Muscle of leg (tissue), 16 donors: ENCODE data around the gene RRN3. TPM values are rescaled to one million over a fixed set of nuclear protein-coding genes. Genes with fewer than 3 reads are reported as not detected.
A peak's percentile ranks its signal among the peaks of the same experiment; 100 is the strongest.
"Not testable (repeated sequence)": the region's sequence is repeated elsewhere in the genome, so short reads cannot be mapped to it uniquely, and the experiment has no call there.

Experiments used
- DNase-seq: peaks from one replicate; pipeline ENCODE4 v3.0.0; 2013
- H3K27ac ChIP-seq: one replicate; pipeline ENCODE4 v1.5.1; 2013; ENCODE audit warnings: mild to moderate bottlenecking, low read length, control low read depth
- H3K27me3 ChIP-seq: one replicate; pipeline ENCODE4 v1.6.1; 2013; ENCODE audit warnings: low read length; ENCODE audit not compliant: control insufficient read depth, insufficient read depth
- H3K36me3 ChIP-seq: one replicate; pipeline ENCODE4 v1.6.1; 2013; ENCODE audit warnings: low read length; ENCODE audit not compliant: control insufficient read depth, insufficient read depth
- H3K4me1 ChIP-seq: one replicate; pipeline ENCODE4 v1.6.1; 2013; ENCODE audit warnings: low read length; ENCODE audit not compliant: control insufficient read depth, insufficient read depth
- H3K4me3 ChIP-seq: one replicate; pipeline ENCODE4 v1.5.1; 2013; ENCODE audit warnings: low read length, control low read depth
- H3K9me3 ChIP-seq: replicated peaks from 2 replicates; pipeline ENCODE4 v1.6.1; 2013; ENCODE audit warnings: low read depth, low read length; ENCODE audit not compliant: control insufficient read depth
- WGBS: methylation state at CpG from one replicate; pipeline ENCODE4 v1.1.5; 2013; ENCODE audit warnings: missing lambda C conversion rate; ENCODE audit not compliant: insufficient coverage; 5-methylcytosine and 5-hydroxymethylcytosine counted together
- long read RNA-seq, 11 donors: transcript quantifications; one replicate each; lab custom pipeline, GENCODE V29; 2026
- polyA plus RNA-seq, 8 donors: library from polyadenylated mRNA; unstranded; fragments of 120-200 nt; gene quantifications; one replicate each; pipeline versions ENCODE4 v1.2.1 to v1.2.3, GENCODE V29; 2013; ENCODE audit warnings: inconsistent platforms in 1 of 8, low replicate concordance in 1 of 8; ENCODE audit not compliant: insufficient read length in 8 of 8, insufficient read depth in 1 of 8
- total RNA-seq: library from RNA; stranded (reverse); fragments of 120-200 nt; gene quantifications from one replicate; pipeline ENCODE4 v1.2.4, GENCODE V29; 2013

Gene RRN3, protein sequence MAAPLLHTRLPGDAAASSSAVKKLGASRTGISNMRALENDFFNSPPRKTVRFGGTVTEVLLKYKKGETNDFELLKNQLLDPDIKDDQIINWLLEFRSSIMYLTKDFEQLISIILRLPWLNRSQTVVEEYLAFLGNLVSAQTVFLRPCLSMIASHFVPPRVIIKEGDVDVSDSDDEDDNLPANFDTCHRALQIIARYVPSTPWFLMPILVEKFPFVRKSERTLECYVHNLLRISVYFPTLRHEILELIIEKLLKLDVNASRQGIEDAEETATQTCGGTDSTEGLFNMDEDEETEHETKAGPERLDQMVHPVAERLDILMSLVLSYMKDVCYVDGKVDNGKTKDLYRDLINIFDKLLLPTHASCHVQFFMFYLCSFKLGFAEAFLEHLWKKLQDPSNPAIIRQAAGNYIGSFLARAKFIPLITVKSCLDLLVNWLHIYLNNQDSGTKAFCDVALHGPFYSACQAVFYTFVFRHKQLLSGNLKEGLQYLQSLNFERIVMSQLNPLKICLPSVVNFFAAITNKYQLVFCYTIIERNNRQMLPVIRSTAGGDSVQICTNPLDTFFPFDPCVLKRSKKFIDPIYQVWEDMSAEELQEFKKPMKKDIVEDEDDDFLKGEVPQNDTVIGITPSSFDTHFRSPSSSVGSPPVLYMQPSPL
- 33.1 TPM for total RNA-seq
- 10 to 100 TPM; 24.8 to 31.1 (median 26.6) TPM for polyA plus RNA-seq
- long read RNA-seq, donor 1, partial matches to known transcripts = 0 of 3 reads
- long read RNA-seq, donor 1, other reads (novel, unspliced or antisense) = 0 of 3 reads
- long read RNA-seq, donor 2, partial matches to known transcripts = 0 of 2 reads
- long read RNA-seq, donor 2, other reads (novel, unspliced or antisense) = 0 of 2 reads
- long read RNA-seq, donor 3, partial matches to known transcripts = 0 of 4 reads
- long read RNA-seq, donor 3, other reads (novel, unspliced or antisense) = 0 of 4 reads
- long read RNA-seq, donor 4, partial matches to known transcripts = 0 of 1 reads
- long read RNA-seq, donor 4, other reads (novel, unspliced or antisense) = 0 of 1 reads
- long read RNA-seq, donor 5, transcript RRN3-201 (18 exons, 3,762 nt) = major isoform, 12 of 15 reads
- long read RNA-seq, donor 5, partial matches to known transcripts = 0 of 15 reads
- long read RNA-seq, donor 5, other reads (novel, unspliced or antisense) = 0 of 15 reads
- long read RNA-seq, donor 6, transcript RRN3-201 (18 exons, 3,762 nt) = major isoform, 7 of 15 reads
- long read RNA-seq, donor 6, partial matches to known transcripts = 0 of 15 reads
- long read RNA-seq, donor 6, other reads (novel, unspliced or antisense) = 7 of 15 reads
- long read RNA-seq, donor 7, transcript RRN3-201 (18 exons, 3,762 nt) = major isoform, 5 of 7 reads
- long read RNA-seq, donor 7, partial matches to known transcripts = 0 of 7 reads
- long read RNA-seq, donor 7, other reads (novel, unspliced or antisense) = 0 of 7 reads
- long read RNA-seq, donor 8, transcript RRN3-201 (18 exons, 3,762 nt) = major isoform, 5 of 23 reads
- long read RNA-seq, donor 8, partial matches to known transcripts = 6 of 23 reads
- long read RNA-seq, donor 8, other reads (novel, unspliced or antisense) = 11 of 23 reads
- long read RNA-seq, donor 9, partial matches to known transcripts = 0 of 1 reads
- long read RNA-seq, donor 9, other reads (novel, unspliced or antisense) = 0 of 1 reads
- long read RNA-seq, donor 10, partial matches to known transcripts = 0 of 4 reads
- long read RNA-seq, donor 10, other reads (novel, unspliced or antisense) = 0 of 4 reads
- long read RNA-seq, donor 11, partial matches to known transcripts = 41 of 42 reads
- long read RNA-seq, donor 11, other reads (novel, unspliced or antisense) = 0 of 42 reads

DNA sequence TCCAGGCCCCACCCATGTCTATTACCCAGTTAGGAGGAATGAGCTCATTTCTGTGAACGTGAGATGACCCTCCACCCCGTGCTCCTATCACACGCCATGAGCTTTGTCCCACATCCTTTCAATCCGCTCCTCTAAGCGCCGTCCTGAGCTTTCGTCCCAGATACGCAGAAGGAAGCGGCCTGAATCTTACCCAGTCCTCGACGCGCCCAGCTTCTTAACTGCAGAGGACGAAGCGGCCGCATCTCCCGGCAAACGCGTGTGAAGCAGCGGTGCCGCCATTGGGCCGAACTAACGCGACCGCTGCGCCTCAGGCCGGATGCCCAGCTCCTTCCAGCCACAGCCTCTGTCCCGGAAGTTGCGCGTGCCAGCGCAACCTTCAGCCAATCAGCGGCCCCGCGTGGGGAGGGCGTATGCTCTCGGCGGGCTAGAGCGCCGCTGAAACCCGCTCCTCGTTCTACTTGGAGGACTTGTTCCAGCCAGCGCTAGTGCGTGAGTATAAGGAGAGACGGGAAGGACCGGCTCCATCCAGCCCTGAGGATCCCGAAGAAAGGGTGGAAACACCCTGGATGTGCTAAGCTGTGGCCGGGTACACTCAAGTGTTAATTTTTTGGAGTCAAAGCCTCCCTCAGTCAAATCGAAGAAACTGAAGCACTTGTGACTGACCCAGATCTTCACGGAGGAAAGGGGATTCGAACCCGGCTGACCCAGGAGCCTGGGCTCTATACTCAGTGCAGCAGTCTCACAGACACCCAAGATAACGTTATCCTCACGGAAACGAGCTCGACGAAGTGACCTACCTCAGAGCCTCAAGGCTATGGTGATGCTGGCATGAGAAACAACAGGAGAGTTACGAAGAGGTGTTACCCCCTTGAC lies at the start of gene RRN3:
Gene RRN3 (minus strand): TSS at position 318 of the 873 bp plus-strand sequence. CDS start 39 bp downstream, at position 279.
- 0% methylated on average over 37 of the region's 56 CpGs for WGBS
- peak; percentile 97 for DNase-seq
- H3K27me3 ChIP-seq = not testable (repeated sequence)

GRCh38 chr16:15143601-15144091 lies 49.6 kb upstream of the RRN3 start:
- not testable (repeated sequence) for H3K4me3 ChIP-seq, H3K9me3 ChIP-seq, H3K27me3 ChIP-seq, H3K36me3 ChIP-seq
- WGBS = 15% methylated on average over 17 of the region's 26 CpGs
- peak; percentile 16 for DNase-seq
- Histone ChIP-seq H3K4me1 (peaks cover 59% of the 10 kb centered on the region), H3K27ac (peak overlapping the region; percentile 83)

More for the DNA sequence above, at the start of gene RRN3:
- not testable (repeated sequence) for H3K4me1 ChIP-seq, H3K9me3 ChIP-seq, H3K36me3 ChIP-seq
- Histone ChIP-seq H3K4me3 (peak within 1 kb of the TSS; percentile 54), H3K27ac (peak within 1 kb of the TSS; percentile 72)

- WGBS = 70% methylated on average over 2 of the region's 26 CpGs
- DNase-seq, H3K36me3 ChIP-seq, H3K4me3 ChIP-seq, H3K9me3 ChIP-seq, H3K27me3 ChIP-seq: not testable (repeated sequence)
- peaks cover 59% of the 10 kb centered on the region for H3K4me1 ChIP-seq
- peak overlapping the region; percentile 83 for H3K27ac ChIP-seq
These were observed 49.0 kb upstream of the RRN3 start for GRCh38 chr16:15142891-15143600.

GRCh38 chr16:15142107-15142890 lies 48.2 kb upstream of the RRN3 start:
- not testable (repeated sequence) for H3K27me3 ChIP-seq, H3K27ac ChIP-seq, H3K36me3 ChIP-seq, H3K4me3 ChIP-seq, H3K9me3 ChIP-seq
- H3K4me1 ChIP-seq = peaks cover 58% of the 10 kb centered on the region
- DNase-seq = peak; percentile 49
- WGBS = 50% methylated on average over 5 of the region's 27 CpGs

- Histone ChIP-seq H3K36me3 (no peaks in the 10 kb centered on the region), H3K27me3 (no peaks in the 10 kb centered on the region), H3K27ac (peak overlapping the region; percentile 35), H3K9me3 (no peaks in the 10 kb centered on the region), H3K4me3 (no peak overlapping the region), H3K4me1 (peaks cover 55% of the 10 kb centered on the region)
- no peak for DNase-seq
- WGBS = 62% methylated on average over 8 of the region's 15 CpGs
These were observed 47.5 kb upstream of the RRN3 start for GRCh38 chr16:15141586-15141985.

DNA sequence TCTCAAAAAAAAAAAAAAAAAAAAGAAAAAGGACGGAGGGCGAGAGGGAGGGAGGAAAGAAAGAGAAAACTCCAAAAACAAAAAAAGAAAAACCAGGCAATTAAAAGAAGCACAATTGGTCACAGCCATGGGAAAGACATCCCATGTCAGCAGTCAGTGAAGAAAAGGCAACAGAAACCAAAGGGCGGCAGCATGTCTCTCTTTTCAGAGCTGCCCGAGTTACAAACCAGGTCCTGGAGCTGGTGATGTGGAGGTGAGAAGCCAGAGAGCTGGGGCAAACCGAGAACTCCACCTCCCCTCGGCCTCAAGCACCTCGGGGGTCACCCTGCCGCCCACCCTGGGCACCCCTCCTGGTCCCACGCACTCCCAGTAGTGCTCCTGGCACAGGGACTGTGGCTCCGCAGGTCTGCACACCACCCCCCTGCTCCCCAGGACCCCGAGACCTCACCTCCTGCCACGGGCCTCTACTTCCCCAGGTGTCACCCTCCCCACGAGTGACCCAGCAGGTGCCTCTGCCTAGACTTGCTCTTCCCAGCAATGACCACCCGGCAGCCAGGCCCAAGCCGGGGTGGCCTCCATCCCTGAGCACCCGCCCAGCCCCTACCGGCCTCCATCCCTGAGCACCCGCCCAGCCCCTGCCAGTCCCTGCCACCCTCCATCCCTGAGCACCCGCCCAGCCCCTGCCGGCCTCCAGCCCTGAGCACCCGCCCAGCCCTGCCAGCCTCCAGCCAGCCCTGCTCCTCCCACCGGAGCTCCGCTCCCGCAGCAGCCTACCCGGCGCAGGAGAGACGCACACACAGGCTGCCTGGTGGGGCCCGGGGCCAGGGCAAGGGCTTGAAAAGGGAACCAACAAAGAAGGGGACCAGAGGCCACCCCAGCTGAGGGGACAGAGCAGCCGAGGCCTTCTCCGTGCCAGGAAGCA lies 46.6 kb upstream of the RRN3 start:
- not testable (repeated sequence) for H3K4me3 ChIP-seq, H3K27me3 ChIP-seq, H3K27ac ChIP-seq, H3K9me3 ChIP-seq, H3K36me3 ChIP-seq
- DNase-seq = peak; percentile 13
- peaks cover 47% of the 10 kb centered on the region for H3K4me1 ChIP-seq
- WGBS = 63% methylated on average over 23 of the region's 30 CpGs

- not testable (repeated sequence) for DNase-seq, H3K27me3 ChIP-seq, H3K4me3 ChIP-seq, H3K27ac ChIP-seq, H3K9me3 ChIP-seq, H3K36me3 ChIP-seq
- H3K4me1 ChIP-seq = peaks cover 18% of the 10 kb centered on the region
- WGBS = 60% methylated on average over 2 of the region's 15 CpGs
These were observed 43.4 kb upstream of the RRN3 start for GRCh38 chr16:15137514-15137913.
